ENCODE results near the gene HOXC4. TPM values are rescaled to one million over a fixed set of nuclear protein-coding genes. Genes with fewer than 3 reads are reported as not detected.

The HOXC4 gene
- total RNA-seq, 2 donors from 2014 or later: not detected

DNA sequence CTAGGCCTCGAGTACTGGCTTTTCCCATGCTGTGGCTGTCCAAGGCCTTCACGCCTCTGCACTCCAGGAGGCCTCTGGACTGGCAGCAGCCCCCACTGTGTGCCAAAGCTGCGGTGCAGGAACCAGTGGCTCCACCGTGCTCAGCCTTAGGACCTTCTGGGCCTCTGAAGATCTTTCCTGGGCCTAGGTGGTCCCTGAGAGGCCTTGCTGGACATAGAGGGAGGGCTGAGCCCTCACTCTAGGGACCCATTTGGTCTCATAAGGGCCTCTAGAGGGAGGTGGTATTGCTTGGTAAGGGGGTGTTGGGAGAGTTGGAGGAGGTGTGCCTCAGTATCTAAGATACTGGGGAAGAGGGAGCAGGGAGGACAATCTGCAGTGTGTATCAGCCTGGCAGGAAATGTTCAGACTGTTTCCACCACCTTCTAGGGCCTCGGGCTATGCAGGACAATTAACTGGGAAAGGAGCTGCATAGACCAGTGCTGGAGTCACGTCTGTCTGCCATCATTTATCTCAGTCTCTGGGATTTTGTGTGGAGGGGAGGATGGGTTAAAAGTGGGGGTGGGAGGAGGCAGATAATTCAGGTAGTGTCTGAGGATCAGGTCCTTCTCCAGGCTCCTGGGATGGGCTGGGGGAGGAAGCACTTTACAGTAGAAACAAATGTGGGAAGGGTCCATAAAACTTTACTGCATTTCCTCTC lies 17.9 kb upstream of the HOXC4 start:
- Histone ChIP-seq H3K27ac (no peak overlapping the region), H3K9ac (ENCODE audit: low read depth in 2 of 2, low read length in 2 of 2) (no peak overlapping the region)

DNA sequence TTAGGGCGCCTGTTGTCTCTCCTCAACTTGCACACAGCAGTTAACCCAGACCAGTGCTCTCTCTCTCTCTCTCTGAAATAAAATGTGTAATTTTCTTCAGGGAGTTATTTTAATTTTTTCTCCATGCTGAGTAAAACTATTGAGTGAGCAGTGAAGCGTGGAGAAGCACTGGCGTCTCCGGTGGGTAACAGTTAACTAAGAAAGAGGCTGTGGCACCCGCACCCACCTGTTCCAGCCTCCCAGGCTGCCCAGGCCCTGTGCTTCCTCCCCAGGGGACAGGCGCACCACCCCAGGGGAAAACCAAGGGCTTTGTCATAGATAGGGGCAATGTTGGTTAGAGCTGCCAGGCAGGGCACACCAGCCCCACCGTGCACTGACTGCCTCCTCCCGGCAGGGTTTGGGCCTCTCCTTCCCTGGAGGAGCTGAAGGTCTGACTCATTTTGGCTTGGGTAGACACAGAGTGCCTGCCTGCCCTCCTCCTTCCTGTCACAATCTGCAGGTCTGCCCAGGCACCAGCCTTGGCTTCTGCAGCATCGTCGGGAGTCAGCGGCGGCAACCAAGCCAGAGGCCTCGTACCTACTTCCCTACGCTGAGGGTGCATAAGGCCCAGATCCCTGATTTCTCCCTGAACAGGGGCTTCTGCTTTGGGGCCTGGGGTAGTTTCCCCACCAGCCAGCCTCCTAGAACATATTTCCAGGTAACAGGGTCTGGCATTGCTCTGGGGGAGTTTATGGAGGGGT lies 16.8 kb upstream of the HOXC4 start:
- Histone ChIP-seq H3K27ac (no peak overlapping the region), H3K9ac (ENCODE audit: low read depth in 2 of 2, low read length in 2 of 2) (no peak overlapping the region), H3K27me3 (peaks cover 95% of the 10 kb centered on the region), H3K36me3 (no peaks in the 10 kb centered on the region), H3K4me1 (no peaks in the 10 kb centered on the region), H3K4me3 (no peak overlapping the region), H3K9me3 (no peaks in the 10 kb centered on the region)
- TF ChIP-seq, protein P1, sequence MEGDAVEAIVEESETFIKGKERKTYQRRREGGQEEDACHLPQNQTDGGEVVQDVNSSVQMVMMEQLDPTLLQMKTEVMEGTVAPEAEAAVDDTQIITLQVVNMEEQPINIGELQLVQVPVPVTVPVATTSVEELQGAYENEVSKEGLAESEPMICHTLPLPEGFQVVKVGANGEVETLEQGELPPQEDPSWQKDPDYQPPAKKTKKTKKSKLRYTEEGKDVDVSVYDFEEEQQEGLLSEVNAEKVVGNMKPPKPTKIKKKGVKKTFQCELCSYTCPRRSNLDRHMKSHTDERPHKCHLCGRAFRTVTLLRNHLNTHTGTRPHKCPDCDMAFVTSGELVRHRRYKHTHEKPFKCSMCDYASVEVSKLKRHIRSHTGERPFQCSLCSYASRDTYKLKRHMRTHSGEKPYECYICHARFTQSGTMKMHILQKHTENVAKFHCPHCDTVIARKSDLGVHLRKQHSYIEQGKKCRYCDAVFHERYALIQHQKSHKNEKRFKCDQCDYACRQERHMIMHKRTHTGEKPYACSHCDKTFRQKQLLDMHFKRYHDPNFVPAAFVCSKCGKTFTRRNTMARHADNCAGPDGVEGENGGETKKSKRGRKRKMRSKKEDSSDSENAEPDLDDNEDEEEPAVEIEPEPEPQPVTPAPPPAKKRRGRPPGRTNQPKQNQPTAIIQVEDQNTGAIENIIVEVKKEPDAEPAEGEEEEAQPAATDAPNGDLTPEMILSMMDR (IDR thresholded peaks at IDR 0.05): no peak
- no peak for DNase-seq
- intact Hi-C loops (cut with DNase I): no loop called here

More for the DNA sequence above, 17.9 kb upstream of the HOXC4 start:
- no peak for DNase-seq
- H3K4me1 ChIP-seq: no peaks in the 10 kb centered on the region
- H3K4me3 ChIP-seq: no peak overlapping the region
- TF ChIP-seq, protein P1 (IDR thresholded peaks at IDR 0.05): no peak
- peaks cover 96% of the 10 kb centered on the region for H3K27me3 ChIP-seq
- no peaks in the 10 kb centered on the region for H3K9me3 ChIP-seq
- intact Hi-C loops (cut with DNase I): no loop called here
- no peaks in the 10 kb centered on the region for H3K36me3 ChIP-seq

DNA sequence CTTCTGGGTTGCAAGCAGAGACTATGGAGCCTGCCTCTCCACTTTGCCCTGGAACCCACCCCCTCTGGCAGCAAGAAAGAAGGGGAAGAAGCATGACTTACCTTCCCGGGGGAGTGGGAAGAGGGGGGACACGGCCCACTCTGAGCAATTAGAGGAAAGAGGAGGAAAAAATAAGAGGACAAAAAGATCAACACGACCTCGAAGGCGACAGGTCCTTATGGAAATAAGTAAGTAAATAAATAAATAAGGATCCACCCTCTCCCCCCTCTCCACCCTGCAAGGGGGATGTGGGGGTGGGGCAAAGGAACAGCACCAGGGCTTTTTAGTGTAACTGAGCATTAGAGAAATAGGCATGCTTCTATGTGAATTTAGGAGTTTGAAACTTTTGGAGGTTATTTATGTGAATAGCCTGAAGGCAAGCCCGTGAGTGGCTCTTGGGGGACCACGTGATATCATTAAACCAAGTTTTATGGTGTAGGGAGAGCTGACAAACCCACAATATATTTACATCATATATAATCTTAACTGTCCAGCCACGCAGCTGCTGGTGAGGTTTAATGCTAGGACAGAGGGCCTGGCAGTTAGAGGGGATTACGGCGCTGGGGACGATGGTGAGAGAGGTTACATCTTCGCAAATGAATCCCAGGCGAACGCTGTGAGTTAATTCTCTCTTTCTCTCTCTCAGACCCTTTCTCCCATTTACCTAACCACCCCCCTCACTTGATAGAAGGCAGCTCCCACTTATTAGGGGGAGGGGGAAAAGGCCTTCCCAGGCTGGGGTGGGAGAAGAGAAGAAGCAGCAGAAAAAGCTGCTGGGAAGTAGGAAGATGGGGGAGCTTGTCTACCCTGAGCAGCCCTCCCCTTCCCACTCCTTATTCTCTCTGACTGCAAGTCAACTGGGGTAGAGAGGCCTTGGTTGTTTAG lies 16.0 kb upstream of the HOXC4 start:
- no peak overlapping the region for H3K4me3 ChIP-seq
- H3K9ac ChIP-seq (ENCODE audit: low read depth in 2 of 2, low read length in 2 of 2): no peak overlapping the region
- TF ChIP-seq, protein P1 (IDR thresholded peaks at IDR 0.05): no peak
- peaks cover 95% of the 10 kb centered on the region for H3K27me3 ChIP-seq
- no peaks in the 10 kb centered on the region for H3K4me1 ChIP-seq
- intact Hi-C loops (cut with DNase I): no loop called here
- DNase-seq: no peak
- no peaks in the 10 kb centered on the region for H3K36me3 ChIP-seq
- no peaks in the 10 kb centered on the region for H3K9me3 ChIP-seq
- H3K27ac ChIP-seq: no peak overlapping the region

DNA sequence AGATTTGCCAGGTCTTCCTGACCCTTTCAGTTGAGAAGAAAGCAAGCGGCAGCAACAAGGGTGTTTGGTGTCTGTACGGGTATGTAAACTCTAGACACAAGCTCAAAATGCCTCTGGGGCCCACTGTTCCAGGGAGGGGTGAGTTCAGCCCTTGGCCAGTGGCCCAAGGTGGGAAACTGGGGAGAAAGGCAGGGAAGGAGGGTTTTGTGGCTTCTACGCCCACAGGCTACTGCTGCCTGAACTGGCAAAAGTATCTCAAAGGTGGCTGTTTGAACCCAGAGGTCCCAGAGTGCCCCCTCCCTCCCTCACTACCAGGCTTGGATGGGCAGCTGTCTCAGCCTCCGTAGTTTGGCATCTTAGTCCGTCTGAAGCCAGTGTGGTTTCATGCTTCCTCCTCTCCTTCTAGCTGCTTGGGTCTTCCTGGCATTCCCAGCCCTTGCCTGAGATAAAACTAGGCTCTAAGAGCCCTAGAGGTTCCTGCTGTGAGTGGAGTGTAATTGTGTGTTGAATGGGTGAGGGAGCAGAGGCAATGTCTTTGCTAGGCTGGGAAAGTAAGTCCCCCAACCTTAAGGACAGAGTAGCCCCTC lies 15.3 kb upstream of the HOXC4 start:
- Histone ChIP-seq H3K4me3 (no peak overlapping the region), H3K4me1 (no peaks in the 10 kb centered on the region), H3K9me3 (no peaks in the 10 kb centered on the region), H3K27ac (no peak overlapping the region), H3K36me3 (no peaks in the 10 kb centered on the region), H3K9ac (ENCODE audit: low read depth in 2 of 2, low read length in 2 of 2) (no peak overlapping the region), H3K27me3 (peaks cover 91% of the 10 kb centered on the region)
- TF ChIP-seq, protein P1 (IDR thresholded peaks at IDR 0.05): no peak
- no peak for DNase-seq
- intact Hi-C loops (cut with DNase I): no loop called here

DNA sequence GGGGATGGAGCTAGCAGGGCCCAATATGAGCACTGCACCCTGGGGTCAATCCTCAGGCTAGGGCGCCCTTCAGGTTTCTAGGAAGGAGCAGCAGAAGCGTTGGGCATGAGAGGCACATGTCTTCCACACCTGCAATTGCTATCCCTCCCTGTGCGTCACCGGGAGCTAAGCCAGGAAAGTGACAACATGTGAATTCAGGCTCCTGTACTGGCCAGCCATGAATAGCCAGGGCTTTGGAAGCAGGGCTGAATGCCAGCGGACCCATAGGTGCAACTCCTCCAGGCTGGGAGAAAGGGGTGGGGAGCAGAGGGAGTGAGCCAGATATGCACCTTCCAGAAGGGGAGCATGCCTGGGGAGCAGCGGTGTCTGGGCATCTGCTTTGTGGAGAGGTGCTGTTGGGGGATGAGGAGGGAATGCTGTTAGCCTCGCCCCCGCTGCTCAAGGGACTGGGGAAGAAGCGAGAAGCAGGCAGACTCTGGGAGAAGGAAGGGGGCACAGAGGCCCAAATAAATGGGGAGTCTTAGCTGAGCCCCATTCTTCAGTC lies 14.7 kb upstream of the HOXC4 start:
- intact Hi-C loops (cut with DNase I): no loop called here
- no peaks in the 10 kb centered on the region for H3K36me3 ChIP-seq
- no peak overlapping the region for H3K9ac ChIP-seq (ENCODE audit: low read depth in 2 of 2, low read length in 2 of 2)
- no peak overlapping the region for H3K27ac ChIP-seq
- no peak overlapping the region for H3K4me3 ChIP-seq
- H3K27me3 ChIP-seq: peaks cover 86% of the 10 kb centered on the region
- H3K4me1 ChIP-seq: no peaks in the 10 kb centered on the region
- no peak for DNase-seq
- no peaks in the 10 kb centered on the region for H3K9me3 ChIP-seq
- TF ChIP-seq, protein P1 (IDR thresholded peaks at IDR 0.05): no peak

Measured in colonic mucosa (tissue), 4 donors.